OCI-LY7 (cell line): Measurements from ENCODE around the gene SELENOH. TPM values are rescaled to one million over a fixed set of nuclear protein-coding genes. Genes with fewer than 3 reads are reported as not detected.

Experiments
- BruUV-seq: library from RNA; stranded (reverse); fragments of 400-500 nt; replicated peaks from 2 replicates; lab custom pipeline; 2021; lab: Mats Ljungman, UMichigan
- CTCF ChIA-PET: fragments of 300-600 bp; sonication (Branson Sonifier 250); formaldehyde crosslinking; loops from one replicate; lab custom pipeline; 2022; ENCODE audit warnings: antibody characterized with exemption; ENCODE audit not compliant: unreplicated experiment; lab: Charles Lee
- POLR2A ChIA-PET: fragments of 300-600 bp; sonication (Branson Sonifier 250); formaldehyde crosslinking; loops from one replicate; lab custom pipeline; 2022; ENCODE audit warnings: antibody characterized with exemption; lab: Charles Lee
- DNase-seq: peaks from one replicate; pipeline ENCODE4 v3.0.0-alpha.2; 2015; ENCODE audit warnings: low spot score
- H2AFZ ChIP-seq: fragments of 200-600 bp; sonication (generic), shearing (Covaris generic); 2 replicates; pipeline ENCODE4 v1.6.1; 2014; ENCODE audit warnings: mild to moderate bottlenecking, antibody characterized with exemption, low read length, moderate library complexity
- H3K27ac ChIP-seq: fragments of 200-600 bp; sonication (generic); 2 replicates; pipeline ENCODE4 v1.5.1; 2014; ENCODE audit warnings: mixed run types, low read depth, mild to moderate bottlenecking, moderate library complexity, low read length, inconsistent platforms; ENCODE audit not compliant: poor library complexity, severe bottlenecking
- H3K36me3 ChIP-seq: fragments of 200-600 bp; sonication (generic); 2 replicates; pipeline ENCODE4 v1.6.1; 2014; ENCODE audit warnings: mild to moderate bottlenecking, antibody characterized with exemption, low read length, moderate library complexity, mixed read lengths; ENCODE audit not compliant: insufficient read depth
- H3K4me1 ChIP-seq: fragments of 200-600 bp; sonication (generic); 2 replicates; pipeline ENCODE4 v1.5.1; 2014; ENCODE audit warnings: mild to moderate bottlenecking, low read length; ENCODE audit not compliant: insufficient read depth, poor library complexity, severe bottlenecking
- H3K4me2 ChIP-seq: fragments of 200-600 bp; sonication (generic); 2 replicates; pipeline ENCODE4 v1.6.1; 2014; ENCODE audit warnings: mild to moderate bottlenecking, low read length
- H3K4me3 ChIP-seq: fragments of 200-600 bp; sonication (generic); 2 replicates; pipeline ENCODE4 v1.5.1; 2014; ENCODE audit warnings: mild to moderate bottlenecking, low read depth, low read length; ENCODE audit not compliant: poor library complexity, severe bottlenecking
- H3K79me2 ChIP-seq: fragments of 200-600 bp; sonication (generic); 2 replicates; pipeline ENCODE4 v1.6.1; 2016; ENCODE audit warnings: low read depth, mild to moderate bottlenecking, low read length, moderate library complexity, mixed read lengths; ENCODE audit not compliant: insufficient read depth
- H3K9me2 ChIP-seq: fragments of 200-600 bp; sonication (generic); 2 replicates; pipeline ENCODE4 v1.6.1; 2016; ENCODE audit warnings: mild to moderate bottlenecking, low read length, mixed read lengths; ENCODE audit not compliant: insufficient read depth
- H3K9me3 ChIP-seq: fragments of 200-600 bp; sonication (generic); 2 replicates; pipeline ENCODE4 v1.6.1; 2014; ENCODE audit warnings: mild to moderate bottlenecking, mixed run types, low read length, mixed read lengths
- H4K20me1 ChIP-seq: fragments of 200-600 bp; sonication (generic); 2 replicates; pipeline ENCODE4 v1.6.1; 2014; ENCODE audit warnings: mild to moderate bottlenecking, antibody characterized with exemption, low read length, moderate library complexity, mixed read lengths; ENCODE audit not compliant: insufficient read depth
- EZH2phosphoT487 ChIP-seq: fragments of 200-600 bp; sonication (generic); IDR thresholded peaks from 2 replicates; pipeline ENCODE4 v1.6.1; 2018; ENCODE audit warnings: low read depth, borderline replicate concordance, mild to moderate bottlenecking, mixed run types, antibody characterized with exemption, low read length, moderate library complexity, mixed read lengths
- intact Hi-C: fragments of 100-400 bp; cut with micrococcal nuclease; formaldehyde crosslinking; loops from one replicate; pipeline ENCODE4 v1.10.0; 2022; ENCODE audit not compliant: unreplicated experiment
- total RNA-seq, 2 experiments: library from RNA; depleted of rRNA in 1 of 2; stranded (reverse); fragments of >200 nt in 1 of 2; shearing (Covaris generic) in 1 of 2; gene quantifications; 2 replicates each; pipeline ENCODE4 v1.2.3, GENCODE V29; 2014 to 2022
- TF ChIP-seq, protein P1 (sequence below): fragments of 200-600 bp; sonication (generic); conservative IDR thresholded peaks from 2 replicates; pipeline ENCODE4 v1.5.1; 2014; ENCODE audit warnings: mild to moderate bottlenecking, antibody characterized with exemption, low read length, moderate library complexity, mixed read lengths

Gene SELENOH
- total RNA-seq, 2 experiments from 2014 or later: 169 to 181 TPM

DNA sequence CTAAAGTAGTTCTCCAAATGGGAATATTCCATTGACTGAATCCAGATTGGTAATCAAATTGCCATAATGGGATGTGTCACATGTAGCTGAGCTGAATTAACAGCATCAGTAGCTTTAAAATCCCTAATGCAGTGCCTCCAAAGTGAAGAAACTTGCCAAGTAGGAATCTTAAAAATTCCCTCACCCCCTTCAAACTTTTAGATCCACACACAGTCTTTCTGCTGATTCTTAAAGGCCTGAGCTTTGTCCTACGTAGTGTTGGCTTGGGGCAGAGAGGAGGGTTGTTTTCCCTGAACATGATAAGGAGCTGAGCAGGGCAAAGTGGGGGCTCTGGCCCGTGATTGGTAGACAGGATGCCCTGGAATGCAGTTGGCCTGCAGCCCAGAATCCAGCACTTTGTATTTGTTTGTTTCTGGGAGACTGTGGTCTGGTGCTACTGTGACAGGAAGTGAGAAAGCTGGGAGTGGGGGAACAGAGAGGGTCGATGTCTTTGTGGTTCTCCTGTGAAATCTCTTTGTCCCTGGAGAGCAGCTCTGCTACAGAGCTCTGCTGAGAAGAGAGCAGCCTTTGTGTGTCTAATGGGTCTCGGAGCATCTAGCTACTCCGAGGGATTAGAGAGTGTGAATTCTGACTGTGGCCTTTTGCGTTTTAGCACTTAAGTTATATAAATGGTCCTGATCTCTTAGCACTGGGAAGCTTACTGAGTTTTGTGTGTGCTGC, 37.2 kb downstream of the SELENOH start:
- Histone ChIP-seq H3K4me1 (no peaks in the 10 kb centered on the region), H3K36me3 (no peaks in the 10 kb centered on the region), H3K79me2 (no peaks in the 10 kb centered on the region), H3K4me3 (no peak overlapping the region), H4K20me1 (no peaks in the 10 kb centered on the region; the same call in 1 of the 2 replicates), H3K27ac (no peak overlapping the region), H3K9me3 (no peaks in the 10 kb centered on the region), H3K9me2 (no peaks in the 10 kb centered on the region), H2AFZ (no peak overlapping the region), H3K4me2 (no peak overlapping the region)
- no TSS peak for BruUV-seq
- CTCF ChIA-PET: no interaction called here
- TF ChIP-seq, protein P1, sequence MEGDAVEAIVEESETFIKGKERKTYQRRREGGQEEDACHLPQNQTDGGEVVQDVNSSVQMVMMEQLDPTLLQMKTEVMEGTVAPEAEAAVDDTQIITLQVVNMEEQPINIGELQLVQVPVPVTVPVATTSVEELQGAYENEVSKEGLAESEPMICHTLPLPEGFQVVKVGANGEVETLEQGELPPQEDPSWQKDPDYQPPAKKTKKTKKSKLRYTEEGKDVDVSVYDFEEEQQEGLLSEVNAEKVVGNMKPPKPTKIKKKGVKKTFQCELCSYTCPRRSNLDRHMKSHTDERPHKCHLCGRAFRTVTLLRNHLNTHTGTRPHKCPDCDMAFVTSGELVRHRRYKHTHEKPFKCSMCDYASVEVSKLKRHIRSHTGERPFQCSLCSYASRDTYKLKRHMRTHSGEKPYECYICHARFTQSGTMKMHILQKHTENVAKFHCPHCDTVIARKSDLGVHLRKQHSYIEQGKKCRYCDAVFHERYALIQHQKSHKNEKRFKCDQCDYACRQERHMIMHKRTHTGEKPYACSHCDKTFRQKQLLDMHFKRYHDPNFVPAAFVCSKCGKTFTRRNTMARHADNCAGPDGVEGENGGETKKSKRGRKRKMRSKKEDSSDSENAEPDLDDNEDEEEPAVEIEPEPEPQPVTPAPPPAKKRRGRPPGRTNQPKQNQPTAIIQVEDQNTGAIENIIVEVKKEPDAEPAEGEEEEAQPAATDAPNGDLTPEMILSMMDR: no peak
- TF ChIP-seq EZH2phosphoT487: no peak
- intact Hi-C loops: no loop called here
- DNase-seq: no peak
- POLR2A ChIA-PET: interaction anchor here (1.1 to 1.5 kb wide), 3 partner anchors 8 to 15 kb away, joined by 3 to 10 read pairs (median 4); no protein-coding TSS in a partner anchor

DNA sequence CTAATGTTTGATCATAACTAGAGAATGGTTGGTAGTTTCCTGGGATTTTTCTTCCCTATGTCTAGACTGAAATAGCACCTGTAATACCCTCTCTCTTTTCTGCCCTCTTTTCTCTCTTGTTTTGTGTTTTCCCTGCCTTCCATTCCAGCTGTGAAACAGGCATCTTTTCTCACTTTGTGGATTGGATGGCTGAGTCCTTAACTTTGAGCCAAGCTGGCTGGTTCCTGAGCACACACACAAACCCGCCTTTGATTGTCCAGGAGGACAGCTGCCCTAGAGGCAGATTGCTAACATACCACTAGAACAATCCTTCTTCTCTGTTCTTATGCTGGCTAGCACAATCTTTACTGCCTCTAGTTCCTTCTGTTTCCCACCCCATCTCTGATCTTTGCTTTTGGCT, 38.0 kb downstream of the SELENOH start:
- no peaks in the 10 kb centered on the region for H3K36me3 ChIP-seq
- CTCF ChIA-PET: no interaction called here
- intact Hi-C loops: no loop called here

More for the DNA sequence above, 38.0 kb downstream of the SELENOH start:
- BruUV-seq: no TSS peak
- TF ChIP-seq, protein P1: no peak
- TF ChIP-seq EZH2phosphoT487: no peak
- no peaks in the 10 kb centered on the region for H3K79me2 ChIP-seq
- DNase-seq: no peak
- no peaks in the 10 kb centered on the region for H4K20me1 ChIP-seq
- POLR2A ChIA-PET: interaction anchor here (0.6 to 2.1 kb wide), 3 partner anchors 9 to 31 kb away, joined by 4 to 11 read pairs (median 7); no protein-coding TSS in a partner anchor
- H3K4me2 ChIP-seq: no peak overlapping the region
- no peak overlapping the region for H2AFZ ChIP-seq
- H3K27ac ChIP-seq: no peak overlapping the region
- no peaks in the 10 kb centered on the region for H3K4me1 ChIP-seq
- no peaks in the 10 kb centered on the region for H3K9me2 ChIP-seq
- H3K4me3 ChIP-seq: no peak overlapping the region
- no peaks in the 10 kb centered on the region for H3K9me3 ChIP-seq
